Ovary (tissue), 3 donors: ENCODE data around the gene STAMBPL1.

Source experiments
- CTCF ChIP-seq, 3 donors: fragments of 450-650 bp in 2 of 3; fragments of 200-600 bp in 1 of 3; IDR thresholded peaks; one replicate each; pipeline versions ENCODE4 v1.5.1 to v1.8.0; 2016 to 2022; ENCODE audit warnings: antibody characterized with exemption in 3 of 3, mild to moderate bottlenecking in 1 of 3
- POLR2A ChIP-seq: fragments of 450-650 bp; IDR thresholded peaks from one replicate; pipeline ENCODE4 v1.6.1; 2017; ENCODE audit warnings: antibody characterized with exemption, mild to moderate bottlenecking, moderate library complexity
- donor health status: DM: no; HTN: no; CAD: no.

GRCh38 chr10:88906921-88907320 is 26.9 kb downstream of the STAMBPL1 start:
- TF ChIP-seq CTCF (IDR thresholded peaks at IDR 0.05), result no peak
- TF ChIP-seq POLR2A, result no peak
